Lower lobe of right lung (tissue), 2 donors: ENCODE measurements around the gene CTRB2. TPM values are rescaled to one million over a fixed set of nuclear protein-coding genes. Genes with fewer than 3 reads are reported as not detected.
A peak's percentile ranks its signal among the peaks of the same experiment; 100 is the strongest.

ENCODE experiments used
- ATAC-seq, 2 donors: fragments of 200-7000 bp; cut with Tn5 transposase; one replicate each; pipeline ENCODE4 v1.9.1; 2020 to 2022; ENCODE audit warnings: mild to moderate bottlenecking in 2 of 2, moderate library complexity in 2 of 2
- DNase-seq: peaks from one replicate; pipeline ENCODE4 v3.0.0-alpha.2; 2020
- H3K27ac ChIP-seq: fragments of 200-600 bp; one replicate; pipeline ENCODE4 v1.8.0; 2022
- H3K27me3 ChIP-seq: fragments of 200-600 bp; one replicate; pipeline ENCODE4 v1.8.0; 2022; ENCODE audit warnings: low read depth
- H3K36me3 ChIP-seq: fragments of 200-600 bp; one replicate; pipeline ENCODE4 v1.8.0; 2022; ENCODE audit warnings: mild to moderate bottlenecking
- H3K4me1 ChIP-seq: fragments of 200-600 bp; one replicate; pipeline ENCODE4 v1.8.0; 2022
- H3K4me3 ChIP-seq: fragments of 200-600 bp; one replicate; pipeline ENCODE4 v1.8.0; 2022; ENCODE audit warnings: mild to moderate bottlenecking
- H3K9me3 ChIP-seq: fragments of 200-600 bp; one replicate; pipeline ENCODE4 v1.8.0; 2022
- CTCF ChIP-seq: fragments of 200-600 bp; IDR thresholded peaks from one replicate; pipeline ENCODE4 v1.8.0; 2022; ENCODE audit warnings: antibody characterized with exemption, mild to moderate bottlenecking
- intact Hi-C: fragments of 100-400 bp; cut with DNase I; formaldehyde crosslinking; loops from one replicate; pipeline ENCODE4 v1.11.0; 2022
- long read RNA-seq: library from polyadenylated mRNA; unstranded; transcript quantifications from one replicate; pipeline ENCODE4 v2.0.0, GENCODE V29; 2021
- total RNA-seq: library from RNA; stranded (reverse); fragmentation: NEBNext Ultra II Directional; extraction: Animal tissue kit (Norgen Biotek cat#: 25700); gene quantifications from one replicate; pipeline ENCODE4 v1.2.1, GENCODE V29; 2021
- donor health status: DM: no; HTN: yes; CAD: no; lungs with severe emphysema.

Gene CTRB2
- total RNA-seq: 0.44 TPM
- long read RNA-seq: 0 reads

GRCh38 chr16:75206749-75207451 lies at the start of gene CTRB2:
Gene CTRB2, minus strand, starts transcription at chr16:75207161. Its CDS starts 20 bp downstream, at chr16:75207141.
- ATAC-seq (no peak), DNase-seq (peak; percentile 42)
- Histone ChIP-seq H3K4me1 (no peaks in the 10 kb centered on the region), H3K27me3 (no peaks in the 10 kb centered on the region), H3K27ac (no peak within 1 kb of the TSS), H3K4me3 (no peak within 1 kb of the TSS), H3K36me3 (no peaks in the 10 kb centered on the region), H3K9me3 (no peaks in the 10 kb centered on the region)
- intact Hi-C loops: no loop called here
- no peak for TF ChIP-seq CTCF

GRCh38 chr16:75256059-75256571 lies 49.2 kb upstream of the CTRB2 start:
- peaks cover 79% of the 10 kb centered on the region for H3K4me1 ChIP-seq
- ATAC-seq (peak; percentile 2 to 11), DNase-seq (peak; percentile 63)
- TF ChIP-seq CTCF: no peak
- no peaks in the 10 kb centered on the region for H3K36me3 ChIP-seq
- intact Hi-C loops: no loop called here
- peak overlapping the region; percentile 83 for H3K27ac ChIP-seq
- H3K9me3 ChIP-seq: no peaks in the 10 kb centered on the region
- H3K4me3 ChIP-seq: no peak overlapping the region
- H3K27me3 ChIP-seq: no peaks in the 10 kb centered on the region

GRCh38 chr16:75254359-75254837 lies 47.4 kb upstream of the CTRB2 start:
- Histone ChIP-seq H3K27me3 (no peaks in the 10 kb centered on the region), H3K27ac (peak overlapping the region; percentile 83), H3K9me3 (no peaks in the 10 kb centered on the region), H3K4me1 (peaks cover 87% of the 10 kb centered on the region), H3K36me3 (no peaks in the 10 kb centered on the region), H3K4me3 (peak overlapping the region; percentile 28)
- no peak for TF ChIP-seq CTCF
- DNase-seq: peak; percentile 62
- peak; percentile 33 to 41 for ATAC-seq
- intact Hi-C loops: no loop called here

- Histone ChIP-seq H3K27me3 (no peaks in the 10 kb centered on the region), H3K4me3 (peak overlapping the region; percentile 3), H3K27ac (peak overlapping the region; percentile 79), H3K36me3 (no peaks in the 10 kb centered on the region), H3K4me1 (peaks cover 91% of the 10 kb centered on the region), H3K9me3 (no peaks in the 10 kb centered on the region)
- TF ChIP-seq CTCF: no peak
- no peak for ATAC-seq
- intact Hi-C loops: no loop called here
- DNase-seq: peak; percentile 46
Measured at GRCh38 chr16:75252946-75253911, 46.3 kb upstream of the CTRB2 start.

- TF ChIP-seq CTCF: no peak
- H3K4me3 ChIP-seq: peak overlapping the region; percentile 83
- H3K36me3 ChIP-seq: no peaks in the 10 kb centered on the region
- peaks cover 91% of the 10 kb centered on the region for H3K4me1 ChIP-seq
- no peaks in the 10 kb centered on the region for H3K27me3 ChIP-seq
- no peaks in the 10 kb centered on the region for H3K9me3 ChIP-seq
- intact Hi-C loops: no loop called here
- peak overlapping the region; percentile 79 for H3K27ac ChIP-seq
- no peak for DNase-seq
- ATAC-seq: no peak
Measured at GRCh38 chr16:75252049-75252864, 45.3 kb upstream of the CTRB2 start.
